Dendritic cell treated with granulocyte-macrophage colony-stimulating factor and Interleukin-4, amounts not matched to agents 40 ng/mL and 50 ng/mL, for 4 days (primary cell): ENCODE results near the gene PTDSS2.
"Not testable (repeated sequence)": the region's sequence is repeated elsewhere in the genome, so short reads cannot be mapped to it uniquely, and the experiment has no call there.

ENCODE experiments used
- H3K27ac Mint-ChIP-seq: one replicate; pipeline ENCODE4 v1.8.0; 2022; ENCODE audit warnings: mild to moderate bottlenecking, mixed read lengths
- H3K27me3 Mint-ChIP-seq: one replicate; pipeline ENCODE4 v1.8.0; 2022; ENCODE audit warnings: mild to moderate bottlenecking, mixed read lengths
- H3K36me3 Mint-ChIP-seq: one replicate; pipeline ENCODE4 v1.8.0; 2022; ENCODE audit warnings: low read depth, mixed read lengths
- H3K4me1 Mint-ChIP-seq: one replicate; pipeline ENCODE4 v1.8.0; 2022; ENCODE audit warnings: low read depth, mixed read lengths
- H3K4me3 Mint-ChIP-seq: one replicate; pipeline ENCODE4 v1.8.0; 2022; ENCODE audit warnings: mild to moderate bottlenecking, moderate library complexity, mixed read lengths
- H3K9me3 Mint-ChIP-seq: one replicate; pipeline ENCODE4 v1.8.0; 2022; ENCODE audit warnings: mixed read lengths
- intact Hi-C: fragments of 100-400 bp; cut with micrococcal nuclease; formaldehyde crosslinking; loops from one replicate; pipeline ENCODE4 v1.15.0; 2022

The PTDSS2 gene

GRCh38 chr11:409008-409599 is 41.0 kb upstream of the PTDSS2 start:
- Mint-ChIP-seq H3K36me3 (no peaks in the 10 kb centered on the region), H3K27ac (no peak overlapping the region), H3K4me3 (no peak overlapping the region), H3K9me3 (no peaks in the 10 kb centered on the region), H3K27me3 (no peaks in the 10 kb centered on the region), H3K4me1 (peaks cover 22% of the 10 kb centered on the region)
- intact Hi-C loops = no loop called here

- H3K27ac Mint-ChIP-seq = no peak overlapping the region
- H3K9me3 Mint-ChIP-seq = no peaks in the 10 kb centered on the region
- no peaks in the 10 kb centered on the region for H3K36me3 Mint-ChIP-seq
- intact Hi-C loops = no loop called here
- peaks cover 30% of the 10 kb centered on the region for H3K4me1 Mint-ChIP-seq
- H3K4me3 Mint-ChIP-seq = no peak overlapping the region
- no peaks in the 10 kb centered on the region for H3K27me3 Mint-ChIP-seq
These were observed 40.2 kb upstream of the PTDSS2 start for GRCh38 chr11:409600-410483.

DNA sequence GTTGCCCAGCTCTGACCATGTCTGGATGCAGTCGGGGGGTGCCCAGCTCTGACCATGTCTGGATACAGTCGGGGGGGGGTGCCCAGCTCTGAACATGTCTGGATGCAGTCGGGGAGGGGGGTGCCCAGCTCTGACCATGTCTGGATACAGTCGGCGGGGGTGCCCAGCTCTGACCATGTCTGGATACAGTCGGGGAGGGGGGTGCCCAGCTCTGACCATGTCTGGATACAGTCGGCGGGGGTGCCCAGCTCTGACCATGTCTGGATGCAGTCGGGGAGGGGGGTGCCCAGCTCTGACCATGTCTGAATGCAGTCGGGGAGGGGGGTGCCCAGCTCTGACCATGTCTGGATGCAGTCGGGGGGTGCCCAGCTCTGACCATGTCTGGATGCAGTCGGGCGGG is 39.4 kb upstream of the PTDSS2 start:
- H3K4me3 Mint-ChIP-seq, H3K9me3 Mint-ChIP-seq, intact Hi-C loops, H3K27me3 Mint-ChIP-seq, H3K36me3 Mint-ChIP-seq, H3K27ac Mint-ChIP-seq: not testable (repeated sequence)
- peaks cover 38% of the 10 kb centered on the region for H3K4me1 Mint-ChIP-seq

GRCh38 chr11:411520-411919 is 38.6 kb upstream of the PTDSS2 start:
- intact Hi-C loops, H3K9me3 Mint-ChIP-seq: not testable (repeated sequence)

DNA sequence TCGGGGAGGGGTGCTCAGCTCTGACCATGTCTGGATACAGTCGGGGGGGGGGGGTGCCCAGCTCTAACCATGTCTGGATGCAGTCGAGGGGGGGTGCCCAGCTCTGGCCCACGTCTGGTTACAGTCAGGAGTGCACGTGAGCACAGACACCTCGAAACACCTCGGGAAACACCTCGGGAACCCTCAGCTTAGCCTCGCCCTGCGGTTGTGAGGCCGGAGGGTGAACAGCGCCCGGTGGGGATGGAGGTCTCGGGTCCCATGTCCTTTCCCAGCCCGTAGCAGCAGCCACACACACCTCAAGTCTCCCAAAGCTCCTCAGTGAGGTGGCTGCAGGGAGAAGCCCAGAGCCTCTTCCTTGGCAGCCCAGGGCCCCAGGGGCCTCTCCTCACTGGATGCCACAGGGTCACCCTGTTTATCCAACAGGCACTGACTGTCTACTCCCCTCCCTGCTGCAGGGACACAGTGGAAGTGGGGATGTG is 37.4 kb upstream of the PTDSS2 start:
- Mint-ChIP-seq H3K27ac (no peak overlapping the region), H3K36me3 (peaks cover 6% of the 10 kb centered on the region), H3K4me3 (no peak overlapping the region), H3K4me1 (peaks cover 44% of the 10 kb centered on the region), H3K9me3 (no peaks in the 10 kb centered on the region), H3K27me3 (peaks cover 2% of the 10 kb centered on the region)
- intact Hi-C loops = no loop called here

More at GRCh38 chr11:411520-411919, 38.6 kb upstream of the PTDSS2 start:
- H3K4me1 Mint-ChIP-seq = peaks cover 46% of the 10 kb centered on the region
- not testable (repeated sequence) for H3K27ac Mint-ChIP-seq, H3K27me3 Mint-ChIP-seq, H3K4me3 Mint-ChIP-seq, H3K36me3 Mint-ChIP-seq

DNA sequence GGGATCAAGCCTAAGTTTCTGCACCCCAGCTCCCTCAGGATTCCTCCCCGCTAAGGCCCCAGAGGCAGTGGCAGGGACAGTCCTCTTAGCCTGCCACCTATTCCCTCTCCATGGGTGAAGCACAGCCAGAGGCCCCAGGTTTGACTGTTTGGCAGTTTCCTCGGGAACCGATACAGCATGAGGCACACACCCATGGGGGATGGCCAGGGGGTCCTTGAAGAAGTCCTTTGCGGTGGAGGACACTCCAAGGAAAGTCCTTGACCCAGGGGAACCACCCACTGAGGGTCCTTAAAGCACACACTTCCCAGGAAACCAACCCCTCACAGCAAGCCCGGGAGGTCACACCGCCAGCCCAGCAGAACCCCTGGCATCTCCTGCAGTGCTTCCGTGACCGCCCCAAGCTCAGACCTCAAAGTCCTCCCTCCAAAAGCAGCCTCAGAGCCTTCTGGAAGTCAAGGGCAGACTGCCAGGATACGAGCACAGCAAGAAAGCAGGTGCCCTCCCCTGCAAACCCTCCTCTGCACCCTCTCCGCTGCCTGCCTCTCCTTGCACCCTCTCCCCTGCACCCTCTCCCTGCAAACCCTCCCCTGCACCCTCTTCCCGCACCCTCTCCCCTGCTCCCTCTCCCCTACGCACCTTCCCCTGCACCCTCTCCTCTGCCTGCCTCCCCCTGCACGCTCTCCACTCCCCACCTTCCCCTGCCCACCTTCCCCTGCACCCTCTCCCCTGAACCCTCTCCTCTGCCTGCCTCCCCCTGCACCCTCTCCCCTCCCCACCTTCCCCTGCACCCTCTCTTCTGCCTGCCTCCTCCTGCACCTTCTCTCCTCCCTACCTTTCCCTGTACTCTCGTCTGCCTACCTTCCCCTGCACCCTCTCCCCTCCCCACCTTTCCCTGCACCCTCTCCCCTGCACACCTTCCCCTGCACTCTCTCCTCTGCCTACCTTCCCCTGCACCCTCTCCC is 36.7 kb upstream of the PTDSS2 start:
- intact Hi-C loops = loop anchor here (2.0 kb wide), 1 partner anchor 35 kb away; no protein-coding TSS in a partner anchor
- Mint-ChIP-seq H3K27me3 (peaks cover 8% of the 10 kb centered on the region), H3K36me3 (peaks cover 6% of the 10 kb centered on the region), H3K9me3 (no peaks in the 10 kb centered on the region), H3K4me3 (peak overlapping the region; percentile 51), H3K27ac (peak overlapping the region; percentile 25), H3K4me1 (peaks cover 45% of the 10 kb centered on the region)

- H3K36me3 Mint-ChIP-seq = peaks cover 6% of the 10 kb centered on the region
These were observed 35.7 kb upstream of the PTDSS2 start for GRCh38 chr11:414318-414857.

GRCh38 chr11:415640-416041 is 34.4 kb upstream of the PTDSS2 start:
- Mint-ChIP-seq H3K4me3 (peak overlapping the region; percentile 90), H3K27me3 (peaks cover 25% of the 10 kb centered on the region), H3K9me3 (no peaks in the 10 kb centered on the region), H3K36me3 (peaks cover 6% of the 10 kb centered on the region), H3K27ac (peak overlapping the region; percentile 84), H3K4me1 (peaks cover 51% of the 10 kb centered on the region)
- intact Hi-C loops = loop anchor here (2.0 kb wide), 1 partner anchor 33 kb away; no protein-coding TSS in a partner anchor

More at GRCh38 chr11:414318-414857, 35.7 kb upstream of the PTDSS2 start:
- peaks cover 15% of the 10 kb centered on the region for H3K27me3 Mint-ChIP-seq
- intact Hi-C loops = loop anchor here (2.0 kb wide), 1 partner anchor 34 kb away; no protein-coding TSS in a partner anchor
- no peaks in the 10 kb centered on the region for H3K9me3 Mint-ChIP-seq
- H3K27ac Mint-ChIP-seq = peak overlapping the region; percentile 84
- H3K4me1 Mint-ChIP-seq = peaks cover 50% of the 10 kb centered on the region
- H3K4me3 Mint-ChIP-seq = peak overlapping the region; percentile 90

DNA sequence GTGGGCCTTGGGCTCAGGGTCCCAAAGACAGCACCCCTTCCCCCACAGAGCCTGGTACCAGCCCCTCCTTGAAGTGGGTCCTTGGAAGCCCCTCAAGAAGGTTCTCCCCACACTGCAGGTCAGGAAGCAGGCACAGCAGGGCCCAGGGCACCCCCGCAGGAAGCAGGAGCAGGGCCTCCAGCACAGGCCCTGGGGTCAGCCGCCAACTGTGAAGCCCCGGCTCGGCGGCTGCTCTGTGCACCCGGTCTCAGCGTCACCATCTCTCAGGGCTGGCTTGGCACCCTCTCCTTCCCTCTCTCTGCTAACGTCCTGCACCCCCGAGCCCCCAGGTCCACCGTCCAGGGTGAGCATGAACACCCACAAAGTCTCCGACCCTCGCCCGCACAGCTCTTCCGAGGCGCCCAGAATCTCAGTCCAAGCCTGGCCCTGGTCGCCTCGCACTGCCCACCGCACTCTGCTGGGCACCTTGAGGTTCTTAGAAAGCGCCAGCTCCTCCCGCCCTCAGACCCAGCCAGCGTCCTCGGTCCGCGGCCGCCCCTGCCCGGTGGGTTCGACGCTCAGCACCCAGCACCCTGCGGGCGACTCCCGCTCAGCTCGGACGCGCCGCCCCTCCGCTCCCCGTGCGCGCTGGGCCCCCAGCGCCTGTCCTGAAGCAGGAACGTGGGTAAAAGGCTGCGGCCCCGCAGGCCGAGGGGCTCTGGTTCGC is 33.9 kb upstream of the PTDSS2 start:
- Mint-ChIP-seq H3K36me3 (peaks cover 6% of the 10 kb centered on the region), H3K27me3 (peaks cover 28% of the 10 kb centered on the region), H3K27ac (peak overlapping the region; percentile 84), H3K4me3 (peak overlapping the region; percentile 90), H3K4me1 (peaks cover 56% of the 10 kb centered on the region), H3K9me3 (no peaks in the 10 kb centered on the region)
- intact Hi-C loops = no loop called here

GRCh38 chr11:416757-417621 is 33.1 kb upstream of the PTDSS2 start:
- Mint-ChIP-seq H3K4me3 (peak overlapping the region; percentile 90), H3K4me1 (peaks cover 56% of the 10 kb centered on the region), H3K27me3 (peaks cover 28% of the 10 kb centered on the region), H3K9me3 (no peaks in the 10 kb centered on the region), H3K36me3 (peaks cover 6% of the 10 kb centered on the region), H3K27ac (peak overlapping the region; percentile 84)
- intact Hi-C loops = no loop called here

GRCh38 chr11:417652-418342 is 32.3 kb upstream of the PTDSS2 start:
- intact Hi-C loops = no loop called here

More at GRCh38 chr11:417652-418342, 32.3 kb upstream of the PTDSS2 start:
- H3K27ac Mint-ChIP-seq = peak overlapping the region; percentile 84
- peak overlapping the region; percentile 72 for H3K4me3 Mint-ChIP-seq
- H3K9me3 Mint-ChIP-seq = no peaks in the 10 kb centered on the region
- H3K36me3 Mint-ChIP-seq = peaks cover 6% of the 10 kb centered on the region
- H3K27me3 Mint-ChIP-seq = peaks cover 32% of the 10 kb centered on the region
- H3K4me1 Mint-ChIP-seq = peaks cover 53% of the 10 kb centered on the region
